Measurements from ENCODE around the gene SV2C.

SV2C gene

DNA sequence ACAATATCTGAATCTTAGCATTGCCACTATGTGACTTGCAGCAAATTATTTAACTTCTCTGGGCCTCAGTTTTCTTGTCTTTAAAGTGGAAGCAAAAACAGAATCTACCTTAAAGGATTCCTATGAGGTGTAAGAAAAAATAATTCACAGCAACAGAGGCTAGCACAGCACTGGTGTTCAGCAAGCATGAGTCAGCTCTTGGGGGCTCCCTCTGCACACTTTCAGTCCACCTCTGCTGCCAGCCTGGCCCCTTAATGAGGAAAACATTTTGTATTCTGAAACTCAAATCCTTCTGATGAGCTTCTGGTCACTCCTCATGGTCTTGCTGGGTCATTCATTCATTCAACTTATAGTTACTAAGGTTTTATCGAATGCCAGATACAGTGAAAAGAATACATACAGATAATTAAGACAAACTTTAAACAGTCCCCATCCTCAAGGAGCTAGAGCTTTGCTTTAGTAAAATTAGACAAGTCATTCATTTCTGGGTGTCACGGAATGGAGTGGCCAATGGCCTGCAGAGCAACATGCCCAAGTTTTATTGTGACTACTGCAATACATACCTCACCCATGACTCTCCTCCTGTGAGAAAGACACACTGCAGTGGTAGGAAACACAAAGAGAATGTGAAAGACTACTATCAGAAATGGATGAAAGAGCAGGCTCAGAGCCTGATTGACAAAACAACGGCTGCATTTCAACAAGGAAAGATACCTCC lies 293.1 kb downstream of the SV2C start:
- DNase-seq (ENCODE audit: low spot score) = no peak
- TF ChIP-seq, protein P1, sequence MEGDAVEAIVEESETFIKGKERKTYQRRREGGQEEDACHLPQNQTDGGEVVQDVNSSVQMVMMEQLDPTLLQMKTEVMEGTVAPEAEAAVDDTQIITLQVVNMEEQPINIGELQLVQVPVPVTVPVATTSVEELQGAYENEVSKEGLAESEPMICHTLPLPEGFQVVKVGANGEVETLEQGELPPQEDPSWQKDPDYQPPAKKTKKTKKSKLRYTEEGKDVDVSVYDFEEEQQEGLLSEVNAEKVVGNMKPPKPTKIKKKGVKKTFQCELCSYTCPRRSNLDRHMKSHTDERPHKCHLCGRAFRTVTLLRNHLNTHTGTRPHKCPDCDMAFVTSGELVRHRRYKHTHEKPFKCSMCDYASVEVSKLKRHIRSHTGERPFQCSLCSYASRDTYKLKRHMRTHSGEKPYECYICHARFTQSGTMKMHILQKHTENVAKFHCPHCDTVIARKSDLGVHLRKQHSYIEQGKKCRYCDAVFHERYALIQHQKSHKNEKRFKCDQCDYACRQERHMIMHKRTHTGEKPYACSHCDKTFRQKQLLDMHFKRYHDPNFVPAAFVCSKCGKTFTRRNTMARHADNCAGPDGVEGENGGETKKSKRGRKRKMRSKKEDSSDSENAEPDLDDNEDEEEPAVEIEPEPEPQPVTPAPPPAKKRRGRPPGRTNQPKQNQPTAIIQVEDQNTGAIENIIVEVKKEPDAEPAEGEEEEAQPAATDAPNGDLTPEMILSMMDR (IDR thresholded peaks at IDR 0.05; ENCODE audit: extremely low read depth, missing control alignments) = no peak

DNA sequence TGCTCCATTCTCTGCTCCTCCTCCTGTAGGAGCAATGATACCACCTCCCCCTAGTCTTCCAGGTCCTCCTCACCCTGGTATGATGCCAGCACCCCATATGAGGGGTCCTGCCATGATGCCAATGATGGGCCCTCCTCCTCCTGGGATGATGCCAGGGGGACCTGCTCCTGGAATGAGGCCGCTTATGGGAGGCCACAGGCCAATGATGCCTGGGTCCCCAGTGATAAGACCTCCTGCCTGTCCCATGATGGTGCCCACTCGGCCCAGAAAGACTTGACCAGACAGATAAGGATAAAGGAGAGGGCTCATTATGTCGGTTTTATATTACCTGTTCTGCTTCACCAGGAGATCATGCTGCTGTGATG lies 293.7 kb downstream of the SV2C start:
- DNase-seq (ENCODE audit: low spot score) = no peak
- TF ChIP-seq, protein P1 (IDR thresholded peaks at IDR 0.05; ENCODE audit: extremely low read depth, missing control alignments) = no peak

DNA sequence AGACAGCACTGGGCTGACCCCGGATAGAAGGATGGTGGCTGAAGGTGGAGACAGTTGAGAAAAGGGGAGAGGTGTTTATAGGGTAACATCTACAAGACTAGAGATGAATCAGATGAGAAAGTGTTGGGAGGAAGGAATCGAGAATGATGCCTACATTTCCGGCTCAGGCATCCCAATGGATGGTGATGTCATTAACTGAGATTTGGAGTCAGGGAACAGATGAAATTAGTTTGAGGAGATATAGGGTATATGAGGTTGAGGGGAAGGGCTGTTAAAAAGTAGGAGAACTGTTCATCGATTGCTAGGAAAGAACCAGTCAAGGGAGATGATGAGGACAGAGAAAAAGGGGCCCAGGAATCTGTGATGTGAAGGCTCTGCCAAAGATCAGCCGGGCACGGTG lies 295.2 kb downstream of the SV2C start:
- DNase-seq (ENCODE audit: low spot score) = no peak
- TF ChIP-seq, protein P1 (IDR thresholded peaks at IDR 0.05; ENCODE audit: extremely low read depth, missing control alignments) = no peak

DNA sequence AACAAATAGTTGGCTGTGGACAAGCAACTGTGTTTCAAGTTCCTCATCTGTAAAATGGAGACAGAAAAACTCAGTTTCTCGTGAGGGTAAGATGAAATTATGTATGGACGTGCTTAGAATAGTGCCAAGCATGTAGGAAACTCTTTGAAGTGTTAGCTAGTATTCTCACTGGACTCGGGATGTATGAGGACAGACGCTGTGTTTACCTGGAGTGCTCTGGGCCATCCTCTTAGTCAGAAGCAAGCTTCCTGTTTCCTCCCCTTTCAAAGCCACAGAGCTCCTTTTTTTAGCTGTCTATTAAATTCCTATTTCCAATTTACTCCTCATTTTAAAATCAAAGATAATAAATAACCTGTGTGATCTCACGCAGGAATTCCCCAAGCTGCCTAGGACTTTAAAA lies 296.1 kb downstream of the SV2C start:
- TF ChIP-seq, protein P1 (IDR thresholded peaks at IDR 0.05; ENCODE audit: extremely low read depth, missing control alignments) = no peak
- no peak for DNase-seq (ENCODE audit: low spot score)

DNA sequence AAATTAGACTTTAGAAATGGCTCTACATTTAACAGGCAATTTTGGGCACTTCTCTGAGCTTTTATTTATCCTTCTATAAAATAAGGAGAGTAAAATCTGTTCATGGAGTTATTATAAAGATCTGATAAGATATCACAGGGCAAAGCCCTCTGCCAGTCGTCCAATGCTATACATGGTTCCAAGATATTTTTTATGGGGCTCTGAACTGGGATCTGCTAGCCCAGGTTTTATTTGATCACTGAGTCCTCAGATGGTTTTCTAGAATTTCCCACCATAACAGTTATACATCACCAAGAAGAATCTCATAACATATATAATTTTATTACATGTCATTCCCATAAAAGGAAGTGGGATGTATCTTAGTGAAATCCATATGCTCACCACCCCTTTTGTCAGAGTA lies 296.7 kb downstream of the SV2C start:
- no peak for DNase-seq (ENCODE audit: low spot score)
- TF ChIP-seq, protein P1 (IDR thresholded peaks at IDR 0.05; ENCODE audit: extremely low read depth, missing control alignments) = no peak

DNA sequence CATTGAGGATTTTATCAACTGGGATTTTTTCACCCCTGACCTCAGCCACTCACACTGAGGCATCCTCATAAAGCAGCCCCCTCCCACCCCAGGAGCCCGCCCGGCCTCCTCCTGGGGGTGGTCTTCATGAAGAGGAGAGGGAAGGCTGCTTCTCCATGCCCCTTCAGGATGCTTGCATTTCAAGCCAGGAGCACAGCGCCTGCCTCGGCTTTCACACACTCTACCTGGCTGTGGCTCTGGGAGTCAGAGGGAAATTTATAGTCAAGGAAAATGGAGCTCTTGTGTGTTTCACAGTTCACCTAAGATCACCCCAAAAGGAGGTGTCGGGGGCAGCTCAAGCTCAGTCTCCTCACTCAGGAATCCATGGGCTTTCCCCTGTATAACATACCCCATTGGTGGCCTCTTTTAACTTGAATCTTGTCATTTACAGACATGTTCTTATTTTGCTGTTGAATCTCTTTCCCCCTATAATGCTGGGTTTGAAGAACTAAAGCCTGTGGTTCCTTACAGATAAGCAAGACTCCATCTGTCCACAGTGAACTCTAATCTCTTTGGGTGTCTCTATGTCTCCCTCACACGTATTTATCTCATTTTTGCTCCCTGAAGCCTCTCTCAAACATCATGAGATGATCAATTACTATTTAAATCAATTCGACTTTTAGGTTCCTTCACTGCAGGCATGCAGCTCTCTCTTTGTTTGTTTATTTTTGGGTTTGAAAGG lies 297.3 kb downstream of the SV2C start:
- DNase-seq (ENCODE audit: low spot score) = no peak
- TF ChIP-seq, protein P1 (IDR thresholded peaks at IDR 0.05; ENCODE audit: extremely low read depth, missing control alignments) = no peak

DNA sequence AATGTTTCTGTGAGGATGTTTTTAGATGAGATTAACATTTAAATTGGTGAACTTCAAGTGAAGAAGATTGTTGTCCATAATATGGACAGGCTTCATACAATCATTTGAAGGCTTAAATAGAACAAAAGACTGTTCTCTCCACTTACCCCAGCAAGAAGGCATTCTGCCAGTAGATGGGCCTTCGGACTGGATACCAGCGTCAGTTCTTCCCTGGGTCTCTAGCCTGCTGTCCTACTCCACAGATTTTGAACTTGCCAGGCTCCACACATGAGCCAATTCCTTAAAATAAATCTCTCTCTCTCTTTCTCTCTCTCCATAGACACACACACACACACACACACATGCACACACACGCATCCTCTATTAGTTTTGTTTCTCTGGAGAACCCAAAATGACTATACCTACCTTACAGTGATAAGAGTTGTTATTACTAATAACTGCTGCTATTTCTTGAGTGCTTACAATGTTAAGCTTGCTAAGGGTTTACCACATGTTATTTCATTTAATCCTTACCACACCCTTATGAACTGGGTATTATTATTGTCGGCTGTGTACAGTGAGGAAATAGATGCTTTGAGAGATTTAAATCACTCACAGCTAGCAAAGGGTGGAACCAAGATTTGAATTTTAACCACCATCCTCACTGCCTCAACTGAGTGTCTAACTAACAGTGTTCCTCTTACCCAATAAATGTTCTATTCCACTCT lies 300.1 kb downstream of the SV2C start:
- TF ChIP-seq, protein P1 (IDR thresholded peaks at IDR 0.05; ENCODE audit: extremely low read depth, missing control alignments) = no peak
- no peak for DNase-seq (ENCODE audit: low spot score)

Measured in GM20000 (cell line).